ENCODE measurements around the gene IL24. TPM values are rescaled to one million over a fixed set of nuclear protein-coding genes. Genes with fewer than 3 reads are reported as not detected.

IL24 gene
- total RNA-seq, 1 donor from 2014 or later = not detected

DNA sequence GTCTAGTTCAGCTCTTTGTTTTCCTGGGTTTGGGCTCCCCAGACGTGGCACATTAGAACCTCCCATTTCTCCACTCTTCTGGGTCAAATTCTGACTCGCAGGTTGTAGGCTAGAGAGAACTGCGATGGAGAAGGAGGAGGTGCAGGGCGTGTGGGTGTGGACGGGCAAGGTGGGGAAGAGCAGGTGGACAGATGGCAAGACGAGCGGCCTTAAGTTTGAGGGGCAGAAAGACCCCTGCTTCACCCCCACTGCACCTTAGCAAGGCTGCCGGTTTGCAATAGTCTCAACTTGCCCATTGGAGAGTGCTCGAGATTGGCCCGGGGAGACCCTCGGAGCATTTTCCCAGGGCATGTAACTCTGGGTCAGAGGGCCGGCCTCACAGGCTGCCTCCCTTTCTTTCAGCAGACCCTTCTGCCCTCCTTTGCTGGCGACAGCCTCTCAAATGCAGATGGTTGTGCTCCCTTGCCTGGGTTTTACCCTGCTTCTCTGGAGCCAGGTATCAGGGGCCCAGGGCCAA lies 1.7 kb downstream of the IL24 start:
- no peaks in the 10 kb centered on the region for H3K36me3 Mint-ChIP-seq
- no peaks in the 10 kb centered on the region for H4K20me1 ChIP-seq (ENCODE audit: low read depth)
- no peak overlapping the region for H3K27ac ChIP-seq
- no peak overlapping the region for H3K4me3 Mint-ChIP-seq
- no peaks in the 10 kb centered on the region for H3K27me3 ChIP-seq
- no peak overlapping the region for H2AFZ ChIP-seq (replicated peaks)
- peaks cover 5% of the 10 kb centered on the region for H3K4me1 Mint-ChIP-seq
- no peaks in the 10 kb centered on the region for H3K4me1 ChIP-seq
- H3K9me3 ChIP-seq (ENCODE audit: low read depth) = no peaks in the 10 kb centered on the region
- H3K9me3 Mint-ChIP-seq = no peaks in the 10 kb centered on the region
- H3K4me2 ChIP-seq = no peak overlapping the region
- H3K4me3 ChIP-seq = no peak overlapping the region
- no peaks in the 10 kb centered on the region for H3K36me3 ChIP-seq
- H3K79me2 ChIP-seq (ENCODE audit: low read depth) = no peaks in the 10 kb centered on the region
- no peaks in the 10 kb centered on the region for H3F3A ChIP-seq (ENCODE audit: low read depth)
- H3K27me3 Mint-ChIP-seq (ENCODE audit: insufficient read depth, low read depth) = peaks cover 3% of the 10 kb centered on the region
- H3K9ac ChIP-seq = no peak overlapping the region
- no peak overlapping the region for H3K27ac Mint-ChIP-seq
- no peak for DNase-seq (ENCODE audit: low spot score)
- no peak for TF ChIP-seq EZH2 (IDR thresholded peaks at IDR 0.05)
- no peak for TF ChIP-seq EZH2phosphoT487 (IDR thresholded peaks at IDR 0.05)
- TF ChIP-seq CTCF (IDR thresholded peaks at IDR 0.05) = no peak

GRCh38 chr1:206899717-206900116 lies 2.5 kb downstream of the IL24 start:
- H4K20me1 ChIP-seq (ENCODE audit: low read depth) = no peaks in the 10 kb centered on the region
- H3F3A ChIP-seq (ENCODE audit: low read depth) = no peaks in the 10 kb centered on the region
- H3K27me3 ChIP-seq = no peaks in the 10 kb centered on the region
- no peak overlapping the region for H3K27ac Mint-ChIP-seq
- H3K4me2 ChIP-seq = no peak overlapping the region
- no peaks in the 10 kb centered on the region for H3K4me1 ChIP-seq
- peaks cover 5% of the 10 kb centered on the region for H3K4me1 Mint-ChIP-seq
- no peak for TF ChIP-seq CTCF (IDR thresholded peaks at IDR 0.05)
- TF ChIP-seq EZH2phosphoT487 (IDR thresholded peaks at IDR 0.05) = no peak
- no peak for TF ChIP-seq EZH2 (IDR thresholded peaks at IDR 0.05)
- DNase-seq (ENCODE audit: low spot score) = no peak
- no peak overlapping the region for H2AFZ ChIP-seq (replicated peaks)
- H3K9ac ChIP-seq = no peak overlapping the region
- no peak overlapping the region for H3K4me3 Mint-ChIP-seq
- no peaks in the 10 kb centered on the region for H3K9me3 Mint-ChIP-seq
- no peaks in the 10 kb centered on the region for H3K79me2 ChIP-seq (ENCODE audit: low read depth)
- H3K9me3 ChIP-seq (ENCODE audit: low read depth) = no peaks in the 10 kb centered on the region
- H3K27me3 Mint-ChIP-seq (ENCODE audit: insufficient read depth, low read depth) = peaks cover 7% of the 10 kb centered on the region
- no peaks in the 10 kb centered on the region for H3K36me3 ChIP-seq
- H3K4me3 ChIP-seq = no peak overlapping the region
- H3K27ac ChIP-seq = no peak overlapping the region
- no peaks in the 10 kb centered on the region for H3K36me3 Mint-ChIP-seq

GRCh38 chr1:206900149-206900548 lies 2.9 kb downstream of the IL24 start:
- Mint-ChIP-seq H3K4me1 (peaks cover 5% of the 10 kb centered on the region), H3K9me3 (no peaks in the 10 kb centered on the region), H3K4me3 (no peak overlapping the region), H3K27ac (no peak overlapping the region), H3K36me3 (no peaks in the 10 kb centered on the region), H3K27me3 (ENCODE audit: insufficient read depth, low read depth) (peaks cover 9% of the 10 kb centered on the region)
- Histone ChIP-seq H4K20me1 (ENCODE audit: low read depth) (no peaks in the 10 kb centered on the region), H3F3A (ENCODE audit: low read depth) (no peaks in the 10 kb centered on the region), H3K27ac (no peak overlapping the region), H2AFZ (replicated peaks) (no peak overlapping the region), H3K9ac (no peak overlapping the region), H3K79me2 (ENCODE audit: low read depth) (no peaks in the 10 kb centered on the region), H3K27me3 (no peaks in the 10 kb centered on the region), H3K4me2 (no peak overlapping the region), H3K36me3 (no peaks in the 10 kb centered on the region), H3K4me1 (no peaks in the 10 kb centered on the region), H3K4me3 (no peak overlapping the region), H3K9me3 (ENCODE audit: low read depth) (no peaks in the 10 kb centered on the region)
- no peak for DNase-seq (ENCODE audit: low spot score)
- TF ChIP-seq EZH2phosphoT487 (IDR thresholded peaks at IDR 0.05) (no peak), EZH2 (IDR thresholded peaks at IDR 0.05) (no peak), CTCF (IDR thresholded peaks at IDR 0.05) (no peak)
